Ishikawa (cell line): ENCODE data around the gene E2F2.

Experiments used
- CEBPB ChIP-seq: IDR thresholded peaks from 2 replicates; pipeline ENCODE4 v1.6.1; 2012
- CREB1 ChIP-seq: IDR thresholded peaks from 2 replicates; pipeline ENCODE4 v1.6.1; 2012; ENCODE audit warnings: low read depth
- EGR1 ChIP-seq: IDR thresholded peaks from 2 replicates; pipeline ENCODE4 v1.6.1; 2012
- EP300 ChIP-seq: IDR thresholded peaks from 2 replicates; pipeline ENCODE4 v1.6.1; 2012; ENCODE audit warnings: borderline replicate concordance
- FOXM1 ChIP-seq: IDR thresholded peaks from 2 replicates; pipeline ENCODE4 v1.6.1; 2012; ENCODE audit warnings: low read depth, borderline replicate concordance
- MAX ChIP-seq: IDR thresholded peaks from 2 replicates; pipeline ENCODE4 v1.6.1; 2012
- NFIC ChIP-seq: IDR thresholded peaks from 2 replicates; pipeline ENCODE4 v1.6.1; 2012
- RAD21 ChIP-seq: IDR thresholded peaks from 2 replicates; pipeline ENCODE4 v1.6.1; 2012; ENCODE audit warnings: low read depth
- REST ChIP-seq: IDR thresholded peaks from 2 replicates; pipeline ENCODE4 v1.6.1; 2012; ENCODE audit warnings: low read depth, mild to moderate bottlenecking
- TAF1 ChIP-seq: IDR thresholded peaks from 2 replicates; pipeline ENCODE4 v1.6.1; 2012; ENCODE audit warnings: low read depth, mild to moderate bottlenecking
- TCF12 ChIP-seq: IDR thresholded peaks from 2 replicates; pipeline ENCODE4 v1.6.1; 2012; ENCODE audit warnings: low read depth
- TEAD4 ChIP-seq: IDR thresholded peaks from 2 replicates; pipeline ENCODE4 v1.6.1; 2012
- USF1 ChIP-seq: IDR thresholded peaks from 2 replicates; pipeline ENCODE4 v1.6.1; 2012
- YY1 ChIP-seq: IDR thresholded peaks from 2 replicates; pipeline ENCODE4 v1.6.1; 2012; ENCODE audit warnings: low read depth
- ZBTB7A ChIP-seq: IDR thresholded peaks from 2 replicates; pipeline ENCODE4 v1.6.1; 2012; ENCODE audit warnings: low read depth

E2F2 gene

GRCh38 chr1:23515905-23516304, 15.1 kb downstream of the E2F2 start:
- TF ChIP-seq EGR1 (no peak), REST (no peak), RAD21 (no peak), CREB1 (no peak), NFIC (no peak), CEBPB (no peak), FOXM1 (no peak), USF1 (no peak), ZBTB7A (no peak), TCF12 (no peak), EP300 (no peak), YY1 (no peak), TAF1 (no peak), MAX (no peak), TEAD4 (no peak)

GRCh38 chr1:23514111-23514679, 16.8 kb downstream of the E2F2 start:
- TF ChIP-seq CREB1 (no peak), EGR1 (no peak), TEAD4 (no peak), CEBPB (no peak), EP300 (no peak), NFIC (no peak), FOXM1 (no peak), USF1 (no peak), REST (no peak), ZBTB7A (no peak), YY1 (no peak)

- TF ChIP-seq TAF1: no peak
- TF ChIP-seq EGR1: no peak
- TF ChIP-seq REST: no peak
- no peak for TF ChIP-seq FOXM1
- no peak for TF ChIP-seq CEBPB
- TF ChIP-seq CREB1: no peak
- no peak for TF ChIP-seq TEAD4
- TF ChIP-seq YY1: no peak
- TF ChIP-seq NFIC: no peak
- no peak for TF ChIP-seq MAX
- no peak for TF ChIP-seq TCF12
- TF ChIP-seq ZBTB7A: no peak
- no peak for TF ChIP-seq RAD21
- no peak for TF ChIP-seq EP300
- no peak for TF ChIP-seq USF1
These were observed 21.1 kb downstream of the E2F2 start for GRCh38 chr1:23509896-23510295.

- no peak for TF ChIP-seq MAX
- TF ChIP-seq EGR1: no peak
- TF ChIP-seq TCF12: no peak
- TF ChIP-seq USF1: no peak
- TF ChIP-seq REST: no peak
- TF ChIP-seq CEBPB: no peak
- no peak for TF ChIP-seq TAF1
- no peak for TF ChIP-seq NFIC
- TF ChIP-seq FOXM1: no peak
- TF ChIP-seq YY1: no peak
- no peak for TF ChIP-seq RAD21
- TF ChIP-seq TEAD4: no peak
- TF ChIP-seq CREB1: no peak
- no peak for TF ChIP-seq EP300
These were observed 24.5 kb downstream of the E2F2 start for GRCh38 chr1:23506376-23507107.
